Measurements from ENCODE around the gene FAM78B. TPM values are rescaled to one million over a fixed set of nuclear protein-coding genes. Genes with fewer than 3 reads are reported as not detected.

The FAM78B gene
- total RNA-seq, 2 experiments from 2014 or later: 0.11 TPM; not detected in 1

DNA sequence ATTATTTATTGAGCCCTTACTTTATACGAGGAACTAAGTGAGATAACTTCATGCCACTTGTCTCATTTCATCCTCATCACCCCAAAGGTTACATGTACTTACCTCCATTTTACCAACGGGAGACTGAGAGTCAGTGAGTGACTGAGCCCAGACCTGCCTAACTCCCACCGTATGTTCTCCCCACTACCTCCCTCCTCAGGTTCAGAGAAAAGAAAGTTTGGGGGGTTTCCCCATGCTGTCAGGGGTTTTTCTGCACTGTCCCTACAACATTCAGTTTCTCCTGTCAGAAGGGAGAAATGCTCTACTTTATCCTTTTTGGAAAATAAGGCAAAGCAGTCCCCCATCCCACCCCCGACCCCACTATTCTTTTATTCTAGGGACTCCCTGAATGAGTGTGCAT lies 32.9 kb downstream of the FAM78B start:
- ATAC-seq (ENCODE audit: poor library complexity) (no peak), DNase-seq (no peak)
- Histone ChIP-seq H3K27ac (ENCODE audit: low read depth in 1 of 2, low read length in 2 of 2) (no peak overlapping the region), H3K9me3 (ENCODE audit: control insufficient read depth in 1 of 2, insufficient read depth in 1 of 2, low read length in 2 of 2) (peaks cover 0 to 4% of the 10 kb centered on the region in 2 experiments), H3K4me1 (ENCODE audit: insufficient read depth, low read length) (no peaks in the 10 kb centered on the region), H3K36me3 (ENCODE audit: insufficient read depth, low read length) (no peaks in the 10 kb centered on the region), H3K27me3 (ENCODE audit: control insufficient read depth in 1 of 2, insufficient read depth in 2 of 2, low read length in 2 of 2) (no peaks in the 10 kb centered on the region), H3K4me3 (ENCODE audit: low read length) (no peak overlapping the region)
- intact Hi-C loops (cut with DNase I, micrococcal nuclease): no loop called here
- H3K4me1 Mint-ChIP-seq (ENCODE audit: low read depth): no peaks in the 10 kb centered on the region
- no peak overlapping the region for H3K27ac Mint-ChIP-seq
- CTCF ChIA-PET: no interaction called here
- TF ChIP-seq, protein P1, sequence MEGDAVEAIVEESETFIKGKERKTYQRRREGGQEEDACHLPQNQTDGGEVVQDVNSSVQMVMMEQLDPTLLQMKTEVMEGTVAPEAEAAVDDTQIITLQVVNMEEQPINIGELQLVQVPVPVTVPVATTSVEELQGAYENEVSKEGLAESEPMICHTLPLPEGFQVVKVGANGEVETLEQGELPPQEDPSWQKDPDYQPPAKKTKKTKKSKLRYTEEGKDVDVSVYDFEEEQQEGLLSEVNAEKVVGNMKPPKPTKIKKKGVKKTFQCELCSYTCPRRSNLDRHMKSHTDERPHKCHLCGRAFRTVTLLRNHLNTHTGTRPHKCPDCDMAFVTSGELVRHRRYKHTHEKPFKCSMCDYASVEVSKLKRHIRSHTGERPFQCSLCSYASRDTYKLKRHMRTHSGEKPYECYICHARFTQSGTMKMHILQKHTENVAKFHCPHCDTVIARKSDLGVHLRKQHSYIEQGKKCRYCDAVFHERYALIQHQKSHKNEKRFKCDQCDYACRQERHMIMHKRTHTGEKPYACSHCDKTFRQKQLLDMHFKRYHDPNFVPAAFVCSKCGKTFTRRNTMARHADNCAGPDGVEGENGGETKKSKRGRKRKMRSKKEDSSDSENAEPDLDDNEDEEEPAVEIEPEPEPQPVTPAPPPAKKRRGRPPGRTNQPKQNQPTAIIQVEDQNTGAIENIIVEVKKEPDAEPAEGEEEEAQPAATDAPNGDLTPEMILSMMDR (IDR thresholded peaks at IDR 0.05): no peak
- no peak overlapping the region for H3K4me3 Mint-ChIP-seq
- H3K9me3 Mint-ChIP-seq: no peaks in the 10 kb centered on the region
- H3K27me3 Mint-ChIP-seq: no peaks in the 10 kb centered on the region
- POLR2A ChIA-PET: no interaction called here
- no peaks in the 10 kb centered on the region for H3K36me3 Mint-ChIP-seq (ENCODE audit: low read depth)

DNA sequence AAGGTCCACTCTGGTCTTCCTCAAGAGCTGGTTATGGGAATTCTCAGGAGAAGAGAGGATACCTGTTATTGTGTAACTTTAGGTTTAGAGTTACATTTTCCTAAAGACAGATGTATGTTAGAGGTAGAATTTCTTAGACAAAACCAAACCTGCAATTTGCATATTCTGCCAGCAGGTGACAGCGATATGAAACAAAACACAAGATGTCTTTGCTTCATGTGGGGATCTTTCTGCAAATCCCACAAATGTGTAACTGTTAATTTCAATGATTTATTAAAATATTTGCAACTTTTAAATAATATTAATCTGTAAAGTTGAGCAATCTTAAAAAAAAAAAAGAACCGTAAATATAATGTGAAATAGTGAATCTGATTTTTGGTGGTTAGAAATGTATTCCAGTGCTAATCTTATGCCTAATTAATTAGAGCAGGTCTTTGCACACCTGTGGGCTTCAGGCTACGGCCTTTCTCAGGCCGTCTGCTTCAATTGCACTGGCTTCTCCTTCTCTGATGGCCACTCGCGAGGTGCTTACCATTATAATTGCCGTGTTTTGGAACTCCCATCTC lies 33.4 kb downstream of the FAM78B start:
- no peaks in the 10 kb centered on the region for H3K4me1 Mint-ChIP-seq (ENCODE audit: low read depth)
- Histone ChIP-seq H3K27me3 (ENCODE audit: control insufficient read depth in 1 of 2, insufficient read depth in 2 of 2, low read length in 2 of 2) (no peaks in the 10 kb centered on the region), H3K4me3 (ENCODE audit: low read length) (no peak overlapping the region), H3K9me3 (ENCODE audit: control insufficient read depth in 1 of 2, insufficient read depth in 1 of 2, low read length in 2 of 2) (peaks cover 0 to 4% of the 10 kb centered on the region in 2 experiments), H3K4me1 (ENCODE audit: insufficient read depth, low read length) (no peaks in the 10 kb centered on the region), H3K27ac (ENCODE audit: low read depth in 1 of 2, low read length in 2 of 2) (no peak overlapping the region), H3K36me3 (ENCODE audit: insufficient read depth, low read length) (no peaks in the 10 kb centered on the region)
- H3K4me3 Mint-ChIP-seq: no peak overlapping the region
- H3K9me3 Mint-ChIP-seq: no peaks in the 10 kb centered on the region
- intact Hi-C loops (cut with DNase I, micrococcal nuclease): no loop called here
- POLR2A ChIA-PET: no interaction called here
- TF ChIP-seq, protein P1 (IDR thresholded peaks at IDR 0.05): no peak
- H3K27ac Mint-ChIP-seq: no peak overlapping the region
- DNase-seq (no peak), ATAC-seq (ENCODE audit: poor library complexity) (no peak)
- H3K36me3 Mint-ChIP-seq (ENCODE audit: low read depth): no peaks in the 10 kb centered on the region
- H3K27me3 Mint-ChIP-seq: no peaks in the 10 kb centered on the region
- CTCF ChIA-PET: no interaction called here

DNA sequence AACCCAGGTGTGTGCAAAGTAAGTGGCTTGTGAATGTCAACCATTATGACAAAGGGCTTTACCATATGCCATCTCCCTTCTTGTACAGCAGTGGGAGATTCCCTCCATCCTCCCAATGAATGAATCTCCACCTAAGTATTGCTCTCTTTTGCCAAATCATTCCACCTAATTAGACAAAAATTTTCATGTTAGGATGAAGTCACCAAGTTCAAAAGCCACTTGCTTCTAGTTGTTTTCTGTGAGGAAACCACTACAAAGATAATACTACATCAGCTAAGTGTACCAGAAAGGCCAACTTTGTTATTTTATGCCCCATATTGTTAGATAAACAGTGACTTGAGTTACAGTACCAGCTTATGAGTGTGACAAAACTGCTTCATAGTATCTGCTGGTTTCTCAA lies 34.3 kb downstream of the FAM78B start:
- H3K36me3 ChIP-seq (ENCODE audit: insufficient read depth, low read length): no peaks in the 10 kb centered on the region
- H3K4me1 ChIP-seq (ENCODE audit: insufficient read depth, low read length): no peaks in the 10 kb centered on the region
- H3K27ac ChIP-seq (ENCODE audit: low read depth in 1 of 2, low read length in 2 of 2): no peak overlapping the region
- ATAC-seq (ENCODE audit: poor library complexity) (no peak), DNase-seq (no peak)
- Mint-ChIP-seq H3K4me1 (ENCODE audit: low read depth) (no peaks in the 10 kb centered on the region), H3K27ac (no peak overlapping the region), H3K4me3 (no peak overlapping the region), H3K36me3 (ENCODE audit: low read depth) (no peaks in the 10 kb centered on the region), H3K27me3 (no peaks in the 10 kb centered on the region), H3K9me3 (no peaks in the 10 kb centered on the region)
- H3K27me3 ChIP-seq (ENCODE audit: control insufficient read depth in 1 of 2, insufficient read depth in 2 of 2, low read length in 2 of 2): no peaks in the 10 kb centered on the region
- intact Hi-C loops (cut with DNase I, micrococcal nuclease): no loop called here
- TF ChIP-seq, protein P1 (IDR thresholded peaks at IDR 0.05): no peak
- ChIA-PET POLR2A (no interaction called here), CTCF (no interaction called here)
- H3K4me3 ChIP-seq (ENCODE audit: low read length): no peak overlapping the region
- H3K9me3 ChIP-seq (ENCODE audit: control insufficient read depth in 1 of 2, insufficient read depth in 1 of 2, low read length in 2 of 2): peaks cover 0 to 4% of the 10 kb centered on the region in 2 experiments
